ENCODE results near the gene DYNLRB2. TPM values are rescaled to one million over a fixed set of nuclear protein-coding genes. Genes with fewer than 3 reads are reported as not detected.

The DYNLRB2 gene
- total RNA-seq, 1 donor from 2014 or later: not detected

DNA sequence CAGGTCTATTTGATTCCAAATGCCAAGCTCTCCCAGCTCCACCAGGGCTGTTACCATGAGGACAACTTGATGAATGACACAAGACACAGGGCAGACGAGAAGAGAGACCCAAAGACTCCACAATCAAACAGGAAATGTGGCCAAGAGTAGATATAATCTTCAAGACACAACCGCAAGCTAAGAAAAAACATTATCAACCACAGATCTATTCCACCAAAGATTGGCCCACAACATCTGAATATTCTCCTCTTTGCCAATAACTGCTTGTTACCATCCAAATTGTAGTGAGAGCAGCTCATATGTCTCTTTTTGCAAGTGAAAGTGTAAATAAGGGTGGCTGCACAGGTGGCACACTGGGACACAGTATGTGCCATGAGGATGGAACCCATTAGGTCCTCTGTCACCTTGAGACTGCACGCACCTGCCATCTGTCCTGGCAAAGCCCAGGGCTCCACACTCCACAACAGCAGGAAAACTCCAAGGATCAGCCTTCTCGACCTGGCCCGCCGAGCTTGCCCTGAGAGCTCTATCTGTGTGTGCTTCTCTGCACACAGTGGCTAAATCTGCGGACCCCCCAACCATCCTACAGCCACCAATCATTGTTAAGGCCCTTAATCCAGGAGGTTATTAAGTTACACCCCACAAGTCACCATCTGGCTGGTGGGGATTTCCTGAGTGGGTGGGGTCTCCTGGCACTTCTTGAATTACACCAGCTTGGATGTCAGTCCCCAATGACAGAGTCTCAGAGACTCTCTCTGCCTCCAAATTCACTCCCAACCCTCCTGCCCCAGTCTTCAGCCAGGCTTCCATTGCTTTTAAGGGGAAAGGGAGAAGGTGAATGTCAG is 50.5 kb downstream of the DYNLRB2 start:
- no peak for DNase-seq (ENCODE audit: low read depth)
- TF ChIP-seq CTCF (IDR thresholded peaks at IDR 0.05; ENCODE audit: insufficient read depth, low read length, poor library complexity, severe bottlenecking): no peak
- Histone ChIP-seq H3K4me3 (ENCODE audit: low read depth, low read length) (no peak overlapping the region), H3K27me3 (ENCODE audit: control insufficient read depth, insufficient read depth, low read length) (no peaks in the 10 kb centered on the region), H3K36me3 (ENCODE audit: control insufficient read depth, insufficient read depth, low read length) (no peaks in the 10 kb centered on the region)

DNA sequence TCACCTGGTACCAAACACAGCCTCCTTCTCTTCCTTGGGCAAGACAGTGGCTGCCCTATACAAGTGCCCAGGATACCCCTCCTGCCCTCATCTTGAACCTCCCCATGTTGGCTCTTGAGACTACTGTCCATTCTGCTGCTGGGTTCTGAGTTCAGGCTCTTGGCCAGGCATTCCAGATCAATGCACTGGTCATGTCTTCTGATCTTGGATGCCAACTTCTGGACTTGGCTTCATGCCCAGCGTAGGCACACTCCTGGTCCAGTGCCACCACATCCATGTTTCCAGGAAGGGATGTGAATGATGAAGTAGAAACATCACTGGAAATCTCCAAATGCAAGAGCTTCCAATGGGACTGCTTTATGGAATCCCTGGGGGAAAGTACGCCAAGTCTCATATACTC is 51.5 kb downstream of the DYNLRB2 start:
- TF ChIP-seq CTCF (IDR thresholded peaks at IDR 0.05; ENCODE audit: insufficient read depth, low read length, poor library complexity, severe bottlenecking): no peak
- Histone ChIP-seq H3K36me3 (ENCODE audit: control insufficient read depth, insufficient read depth, low read length) (no peaks in the 10 kb centered on the region), H3K27me3 (ENCODE audit: control insufficient read depth, insufficient read depth, low read length) (no peaks in the 10 kb centered on the region), H3K4me3 (ENCODE audit: low read depth, low read length) (no peak overlapping the region)
- DNase-seq (ENCODE audit: low read depth): no peak

DNA sequence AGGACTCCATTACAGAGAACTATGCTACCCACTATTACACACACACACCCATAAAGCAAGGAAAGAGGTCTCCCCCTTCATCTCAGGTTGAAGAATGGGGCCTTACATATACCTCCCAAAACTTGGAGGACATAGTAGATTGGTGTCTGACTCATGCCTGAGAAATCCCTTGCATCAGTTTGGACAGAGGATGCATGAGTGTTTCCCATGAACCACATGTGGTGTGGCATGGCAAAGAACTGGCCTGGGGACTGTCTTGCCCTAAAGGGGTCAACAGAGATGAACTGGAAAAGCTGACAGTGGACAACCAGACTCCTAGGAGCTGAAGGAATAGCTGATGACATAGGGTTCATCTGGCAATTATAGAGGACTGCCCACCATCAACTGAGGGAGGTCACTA is 54.0 kb downstream of the DYNLRB2 start:
- DNase-seq (ENCODE audit: low read depth): no peak
- Histone ChIP-seq H3K27me3 (ENCODE audit: control insufficient read depth, insufficient read depth, low read length) (no peaks in the 10 kb centered on the region), H3K4me3 (ENCODE audit: low read depth, low read length) (no peak overlapping the region), H3K36me3 (ENCODE audit: control insufficient read depth, insufficient read depth, low read length) (no peaks in the 10 kb centered on the region)
- TF ChIP-seq CTCF (IDR thresholded peaks at IDR 0.05; ENCODE audit: insufficient read depth, low read length, poor library complexity, severe bottlenecking): no peak

GRCh38 chr16:80596507-80597207 is 55.9 kb downstream of the DYNLRB2 start:
- no peak for DNase-seq (ENCODE audit: low read depth)
- H3K4me3 ChIP-seq (ENCODE audit: low read depth, low read length): no peak overlapping the region

DNA sequence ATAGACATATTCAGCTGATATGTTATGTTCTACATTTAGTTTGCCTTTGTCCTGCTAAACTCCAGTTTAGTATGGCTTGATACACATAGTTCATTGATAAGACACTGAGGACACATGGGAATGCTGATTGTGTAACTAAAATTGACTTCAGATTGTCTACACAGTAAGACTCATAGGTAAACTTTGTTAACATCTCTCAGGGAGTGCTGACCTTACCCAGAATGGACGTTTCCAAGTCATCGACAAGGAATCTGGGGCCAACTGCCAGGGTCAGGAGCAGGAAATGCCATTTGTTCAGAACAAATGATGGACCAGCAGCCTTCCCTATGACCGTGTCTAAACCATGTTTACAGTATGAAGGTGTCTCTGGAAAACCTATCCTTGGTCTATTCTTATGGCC is 58.7 kb downstream of the DYNLRB2 start:
- Histone ChIP-seq H3K4me3 (ENCODE audit: low read depth, low read length) (no peak overlapping the region), H3K27me3 (ENCODE audit: control insufficient read depth, insufficient read depth, low read length) (no peaks in the 10 kb centered on the region), H3K36me3 (ENCODE audit: control insufficient read depth, insufficient read depth, low read length) (peaks cover 1% of the 10 kb centered on the region)
- no peak for TF ChIP-seq CTCF (IDR thresholded peaks at IDR 0.05; ENCODE audit: insufficient read depth, low read length, poor library complexity, severe bottlenecking)
- no peak for DNase-seq (ENCODE audit: low read depth)

More at GRCh38 chr16:80596507-80597207, 55.9 kb downstream of the DYNLRB2 start:
- no peaks in the 10 kb centered on the region for H3K27me3 ChIP-seq (ENCODE audit: control insufficient read depth, insufficient read depth, low read length)
- H3K36me3 ChIP-seq (ENCODE audit: control insufficient read depth, insufficient read depth, low read length): peaks cover 1% of the 10 kb centered on the region
- TF ChIP-seq CTCF (IDR thresholded peaks at IDR 0.05; ENCODE audit: insufficient read depth, low read length, poor library complexity, severe bottlenecking): no peak
